CD8-positive, alpha-beta memory T cell (primary cell): ENCODE data around the gene GRIFIN. TPM values are rescaled to one million over a fixed set of nuclear protein-coding genes. Genes with fewer than 3 reads are reported as not detected.

Source experiments
- CTCF ChIA-PET: fragments of 350-600 bp; sonication (Branson Sonifier 250); formaldehyde crosslinking; loops from one replicate; lab custom pipeline; 2021; ENCODE audit warnings: antibody characterized with exemption; lab: Charles Lee
- POLR2A ChIA-PET: fragments of 350-600 bp; sonication (Branson Sonifier 250); formaldehyde crosslinking; loops from one replicate; lab custom pipeline; 2021; ENCODE audit warnings: antibody characterized with exemption; lab: Charles Lee
- DNase-seq, 5 donors: peaks; one replicate each; pipeline versions ENCODE4 v3.0.0 to v3.0.0-alpha.2; 2020 to 2022; ENCODE audit warnings: mixed read lengths in 1 of 5
- H3K27ac ChIP-seq: one replicate; pipeline ENCODE4 v1.7.0; 2013; ENCODE audit warnings: low read depth, mild to moderate bottlenecking, low read length, moderate library complexity
- H3K27me3 ChIP-seq: 2 replicates; pipeline ENCODE4 v1.7.0; 2013; ENCODE audit warnings: low read length, mild to moderate bottlenecking; ENCODE audit not compliant: insufficient read depth, poor library complexity, severe bottlenecking
- H3K36me3 ChIP-seq: 2 replicates; pipeline ENCODE4 v1.7.0; 2013; ENCODE audit warnings: mild to moderate bottlenecking, low read length, moderate library complexity; ENCODE audit not compliant: insufficient read depth
- H3K4me1 ChIP-seq: 2 replicates; pipeline ENCODE4 v1.7.0; 2013; ENCODE audit warnings: mild to moderate bottlenecking, low read length, moderate library complexity; ENCODE audit not compliant: insufficient read depth
- H3K4me3 ChIP-seq: 2 replicates; pipeline ENCODE4 v1.7.0; 2013; ENCODE audit warnings: mild to moderate bottlenecking, low read length
- H3K9me3 ChIP-seq: 2 replicates; pipeline ENCODE4 v1.7.0; 2013; ENCODE audit warnings: mild to moderate bottlenecking, low read length
- H3K27ac Mint-ChIP-seq, 8 donors: one replicate each; pipeline ENCODE4 v1.8.0; 2020 to 2021; ENCODE audit warnings: mixed read lengths in 8 of 8, mild to moderate bottlenecking in 6 of 8, inconsistent platforms in 3 of 8, moderate library complexity in 3 of 8
- H3K27me3 Mint-ChIP-seq, 2 donors: one replicate each; pipeline ENCODE4 v1.8.0; 2020 to 2021; ENCODE audit warnings: mixed read lengths in 2 of 2, mild to moderate bottlenecking in 1 of 2, moderate library complexity in 1 of 2
- H3K36me3 Mint-ChIP-seq, 3 donors: one replicate each; pipeline ENCODE4 v1.8.0; 2020 to 2021; ENCODE audit warnings: mixed read lengths in 3 of 3, inconsistent platforms in 1 of 3, mild to moderate bottlenecking in 1 of 3
- H3K4me1 Mint-ChIP-seq, 3 donors: one replicate each; pipeline ENCODE4 v1.8.0; 2020 to 2021; ENCODE audit warnings: mixed read lengths in 3 of 3, inconsistent platforms in 1 of 3, mild to moderate bottlenecking in 1 of 3
- H3K4me3 Mint-ChIP-seq, 7 donors: one replicate each; pipeline ENCODE4 v1.8.0; 2020 to 2021; ENCODE audit warnings: mixed read lengths in 7 of 7, mild to moderate bottlenecking in 6 of 7, moderate library complexity in 4 of 7, inconsistent platforms in 2 of 7
- H3K9me3 Mint-ChIP-seq, 5 donors: one replicate each; pipeline ENCODE4 v1.8.0; 2020 to 2022; ENCODE audit warnings: mixed read lengths in 5 of 5, mild to moderate bottlenecking in 3 of 5, moderate library complexity in 2 of 5, inconsistent platforms in 1 of 5
- polyA plus RNA-seq: library from polyadenylated mRNA; unstranded; fragments of 300-500 nt; fragmentation: Illumina TruSeq; gene quantifications from one replicate; pipeline ENCODE4 v1.2.3, GENCODE V29; 2021
- total RNA-seq, 2 experiments: library from RNA; stranded (reverse); gene quantifications; one replicate each; pipeline ENCODE4 v1.2.3, GENCODE V29; 2021

Gene GRIFIN
- total and polyA plus RNA-seq, 3 experiments from 2014 or later = not detected

- Mint-ChIP-seq H3K4me1 (peaks cover 12 to 18% (median 15%) of the 10 kb centered on the region in 3 donors), H3K27ac (peak overlapping the region in 2 of 8 donors; percentile 54 to 80), H3K27me3 (no peaks in the 10 kb centered on the region), H3K36me3 (peaks cover 2 to 28% (median 3%) of the 10 kb centered on the region in 3 donors), H3K4me3 (no peak overlapping the region), H3K9me3 (no peaks in the 10 kb centered on the region)
- Histone ChIP-seq H3K27me3 (no peaks in the 10 kb centered on the region), H3K27ac (no peak overlapping the region), H3K4me3 (no peak overlapping the region), H3K36me3 (no peaks in the 10 kb centered on the region), H3K9me3 (no peaks in the 10 kb centered on the region), H3K4me1 (no peaks in the 10 kb centered on the region)
- DNase-seq = no peak
- POLR2A ChIA-PET = no interaction called here
- CTCF ChIA-PET = no interaction called here
These were observed 31.2 kb downstream of the GRIFIN start for GRCh38 chr7:2445047-2445446.

- H3K27me3 Mint-ChIP-seq = no peaks in the 10 kb centered on the region
- no peaks in the 10 kb centered on the region for H3K27me3 ChIP-seq
- no peak for DNase-seq
- H3K9me3 Mint-ChIP-seq = no peaks in the 10 kb centered on the region
- CTCF ChIA-PET = no interaction called here
- H3K4me1 Mint-ChIP-seq = peaks cover 13 to 20% (median 17%) of the 10 kb centered on the region in 3 donors
- H3K36me3 ChIP-seq = no peaks in the 10 kb centered on the region
- no peaks in the 10 kb centered on the region for H3K4me1 ChIP-seq
- POLR2A ChIA-PET = no interaction called here
- H3K27ac Mint-ChIP-seq = no peak overlapping the region
- H3K4me3 ChIP-seq = no peak overlapping the region
- H3K36me3 Mint-ChIP-seq = peaks cover 3 to 30% (median 3%) of the 10 kb centered on the region in 3 donors
- no peak overlapping the region for H3K27ac ChIP-seq
- H3K4me3 Mint-ChIP-seq = no peak overlapping the region
- H3K9me3 ChIP-seq = no peaks in the 10 kb centered on the region
These were observed 31.7 kb downstream of the GRIFIN start for GRCh38 chr7:2444476-2444875.

GRCh38 chr7:2443491-2443890, 32.7 kb downstream of the GRIFIN start:
- Mint-ChIP-seq H3K27me3 (no peaks in the 10 kb centered on the region), H3K27ac (no peak overlapping the region), H3K36me3 (peaks cover 3 to 38% (median 5%) of the 10 kb centered on the region in 3 donors), H3K9me3 (no peaks in the 10 kb centered on the region), H3K4me3 (no peak overlapping the region), H3K4me1 (peaks cover 13 to 22% (median 20%) of the 10 kb centered on the region in 3 donors)
- ChIA-PET CTCF (interaction anchor here (1.1 kb wide), 1 partner anchor 11 kb away, joined by 3 read pairs; no protein-coding TSS in a partner anchor), POLR2A (no interaction called here)
- no peak for DNase-seq
- Histone ChIP-seq H3K36me3 (no peaks in the 10 kb centered on the region), H3K4me1 (no peaks in the 10 kb centered on the region), H3K4me3 (no peak overlapping the region), H3K9me3 (no peaks in the 10 kb centered on the region), H3K27me3 (no peaks in the 10 kb centered on the region), H3K27ac (no peak overlapping the region)

GRCh38 chr7:2441430-2442058, 34.7 kb downstream of the GRIFIN start:
- Mint-ChIP-seq H3K36me3 (peaks cover 3 to 48% (median 8%) of the 10 kb centered on the region in 3 donors), H3K4me1 (peaks cover 15 to 28% (median 25%) of the 10 kb centered on the region in 3 donors), H3K4me3 (no peak overlapping the region), H3K27ac (peak overlapping the region in 5 of 8 donors; percentile 3 to 61 (median 47)), H3K27me3 (no peaks in the 10 kb centered on the region), H3K9me3 (no peaks in the 10 kb centered on the region)
- Histone ChIP-seq H3K36me3 (peaks cover 10% of the 10 kb centered on the region), H3K4me3 (no peak overlapping the region), H3K4me1 (no peaks in the 10 kb centered on the region), H3K27me3 (no peaks in the 10 kb centered on the region), H3K27ac (no peak overlapping the region), H3K9me3 (no peaks in the 10 kb centered on the region)
- CTCF ChIA-PET = interaction anchor here (1.4 to 2.3 kb wide), 2 partner anchors 9 to 10 kb away, joined by 5 to 7 read pairs; no protein-coding TSS in a partner anchor
- DNase-seq = no peak
- POLR2A ChIA-PET = no interaction called here

- Mint-ChIP-seq H3K27ac (peak overlapping the region in 1 of 8 donors; percentile 75), H3K36me3 (peaks cover 3 to 53% (median 11%) of the 10 kb centered on the region in 3 donors), H3K27me3 (no peaks in the 10 kb centered on the region), H3K4me1 (peaks cover 15 to 29% (median 28%) of the 10 kb centered on the region in 3 donors), H3K4me3 (no peak overlapping the region), H3K9me3 (no peaks in the 10 kb centered on the region)
- ChIA-PET POLR2A (no interaction called here), CTCF (interaction anchor here (1.4 to 2.3 kb wide), 2 partner anchors 9 to 10 kb away, joined by 5 to 7 read pairs; no protein-coding TSS in a partner anchor)
- Histone ChIP-seq H3K27ac (no peak overlapping the region), H3K9me3 (no peaks in the 10 kb centered on the region), H3K36me3 (peaks cover 10% of the 10 kb centered on the region), H3K4me1 (no peaks in the 10 kb centered on the region), H3K27me3 (no peaks in the 10 kb centered on the region), H3K4me3 (no peak overlapping the region)
- no peak for DNase-seq
These were observed 35.5 kb downstream of the GRIFIN start for GRCh38 chr7:2440608-2441245.

GRCh38 chr7:2438775-2439174, 37.4 kb downstream of the GRIFIN start:
- Mint-ChIP-seq H3K4me3 (no peak overlapping the region), H3K36me3 (peaks cover 3 to 60% (median 11%) of the 10 kb centered on the region in 3 donors), H3K27ac (peak overlapping the region in 1 of 8 donors; percentile 47), H3K9me3 (no peaks in the 10 kb centered on the region), H3K4me1 (peaks cover 14 to 35% (median 28%) of the 10 kb centered on the region in 3 donors), H3K27me3 (no peaks in the 10 kb centered on the region)
- Histone ChIP-seq H3K4me1 (no peaks in the 10 kb centered on the region), H3K27ac (no peak overlapping the region), H3K27me3 (no peaks in the 10 kb centered on the region), H3K36me3 (peaks cover 10% of the 10 kb centered on the region), H3K9me3 (no peaks in the 10 kb centered on the region), H3K4me3 (no peak overlapping the region)
- CTCF ChIA-PET = interaction anchor here (1.2 kb wide), 1 partner anchor 18 kb away, joined by 3 read pairs; no protein-coding TSS in a partner anchor
- POLR2A ChIA-PET = no interaction called here
- DNase-seq = no peak

GRCh38 chr7:2438186-2438585, 38.0 kb downstream of the GRIFIN start:
- POLR2A ChIA-PET = no interaction called here
- peaks cover 3 to 66% (median 11%) of the 10 kb centered on the region in 3 donors for H3K36me3 Mint-ChIP-seq
- H3K9me3 Mint-ChIP-seq = no peaks in the 10 kb centered on the region
- no peaks in the 10 kb centered on the region for H3K27me3 Mint-ChIP-seq
- peaks cover 15% of the 10 kb centered on the region for H3K36me3 ChIP-seq
- peaks cover 14 to 35% (median 28%) of the 10 kb centered on the region in 3 donors for H3K4me1 Mint-ChIP-seq
- CTCF ChIA-PET = no interaction called here
- H3K4me1 ChIP-seq = no peaks in the 10 kb centered on the region
- H3K9me3 ChIP-seq = no peaks in the 10 kb centered on the region
- no peak overlapping the region for H3K27ac Mint-ChIP-seq
- DNase-seq = no peak
- H3K4me3 Mint-ChIP-seq = no peak overlapping the region
- no peak overlapping the region for H3K27ac ChIP-seq
- no peak overlapping the region for H3K4me3 ChIP-seq
- H3K27me3 ChIP-seq = no peaks in the 10 kb centered on the region

GRCh38 chr7:2437537-2438148, 38.6 kb downstream of the GRIFIN start:
- Mint-ChIP-seq H3K9me3 (no peaks in the 10 kb centered on the region), H3K27me3 (no peaks in the 10 kb centered on the region), H3K4me3 (no peak overlapping the region), H3K27ac (peak overlapping the region in 2 of 8 donors; percentile 47 to 51), H3K4me1 (peaks cover 14 to 35% (median 28%) of the 10 kb centered on the region in 3 donors), H3K36me3 (peaks cover 3 to 69% (median 11%) of the 10 kb centered on the region in 3 donors)
- Histone ChIP-seq H3K4me1 (no peaks in the 10 kb centered on the region), H3K27me3 (no peaks in the 10 kb centered on the region), H3K4me3 (no peak overlapping the region), H3K9me3 (no peaks in the 10 kb centered on the region), H3K27ac (no peak overlapping the region), H3K36me3 (peaks cover 15% of the 10 kb centered on the region)
- CTCF ChIA-PET = no interaction called here
- POLR2A ChIA-PET = no interaction called here
- DNase-seq = no peak
